ENCODE results near the gene GPBAR1.
"Not testable (repeated sequence)": the region's sequence is repeated elsewhere in the genome, so short reads cannot be mapped to it uniquely, and the experiment has no call there.

Gene GPBAR1

GRCh38 chr2:218263817-218264641 is 3.2 kb downstream of the GPBAR1 start:
- in situ Hi-C loops (cut with HindIII; ENCODE audit: low pct_unique_long_range_greater_than_20kb, low sequenced_read_pairs), result no loop called here
- TF ChIP-seq JUND (IDR thresholded peaks at IDR 0.05; ENCODE audit: low read depth), result no peak

DNA sequence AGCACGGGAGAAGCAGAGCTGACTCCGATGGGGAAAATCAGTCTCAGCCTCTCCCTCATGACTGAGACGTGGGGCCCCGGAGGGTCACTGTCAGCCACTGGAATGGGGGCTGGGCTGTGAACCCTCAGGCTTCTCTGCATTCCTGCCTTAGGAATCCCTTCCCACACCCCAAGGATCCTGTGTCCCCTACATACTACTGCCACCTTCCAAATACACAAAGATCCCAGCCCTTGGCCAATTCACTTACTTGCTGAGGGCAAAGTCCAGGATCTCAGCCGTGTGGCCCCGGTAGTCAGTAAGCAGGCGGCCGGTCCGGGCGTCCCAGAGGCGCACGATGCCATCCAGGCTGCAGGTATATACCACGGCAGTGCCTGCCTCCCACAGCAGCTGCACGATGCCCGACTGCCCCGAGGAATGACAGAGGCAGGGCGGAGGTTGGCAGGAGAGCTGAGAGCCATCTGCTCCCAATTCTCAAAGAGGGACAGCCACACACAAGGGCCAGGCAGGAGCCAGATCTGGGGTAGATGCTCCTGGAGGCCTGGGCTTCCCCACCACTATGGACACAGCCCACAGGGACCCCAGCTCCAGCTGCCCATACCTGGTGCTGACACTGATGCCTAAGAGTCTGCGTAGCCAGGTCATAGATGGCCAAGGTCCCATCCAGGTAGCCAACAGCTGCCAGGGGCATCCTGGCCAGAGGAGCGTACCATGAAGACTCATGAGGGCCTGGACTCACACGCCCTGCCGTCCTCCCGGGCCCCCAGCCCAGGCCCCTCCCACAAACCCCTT is 4.2 kb downstream of the GPBAR1 start:
- no peak for DNase-seq (ENCODE audit: low read depth in 1 of 2, low spot score in 1 of 2)
- in situ Hi-C loops (cut with HindIII; ENCODE audit: low pct_unique_long_range_greater_than_20kb, low sequenced_read_pairs), result no loop called here

More at GRCh38 chr2:218263817-218264641, 3.2 kb downstream of the GPBAR1 start:
- no peak for DNase-seq (ENCODE audit: low read depth in 1 of 2, low spot score in 1 of 2)

GRCh38 chr2:218265626-218266025 is 4.8 kb downstream of the GPBAR1 start:
- no peak for DNase-seq (ENCODE audit: low read depth in 1 of 2, low spot score in 1 of 2)

More for the DNA sequence above, 4.2 kb downstream of the GPBAR1 start:
- no peak for TF ChIP-seq JUND (IDR thresholded peaks at IDR 0.05; ENCODE audit: low read depth)

GRCh38 chr2:218266316-218266979 is 5.6 kb downstream of the GPBAR1 start:
- in situ Hi-C loops (cut with HindIII; ENCODE audit: low pct_unique_long_range_greater_than_20kb, low sequenced_read_pairs), result no loop called here
- no peak for DNase-seq (ENCODE audit: low read depth in 1 of 2, low spot score in 1 of 2)
- TF ChIP-seq JUND (IDR thresholded peaks at IDR 0.05; ENCODE audit: low read depth), result no peak

More at GRCh38 chr2:218265626-218266025, 4.8 kb downstream of the GPBAR1 start:
- no peak for TF ChIP-seq JUND (IDR thresholded peaks at IDR 0.05; ENCODE audit: low read depth)
- in situ Hi-C loops (cut with HindIII; ENCODE audit: low pct_unique_long_range_greater_than_20kb, low sequenced_read_pairs), result no loop called here

DNA sequence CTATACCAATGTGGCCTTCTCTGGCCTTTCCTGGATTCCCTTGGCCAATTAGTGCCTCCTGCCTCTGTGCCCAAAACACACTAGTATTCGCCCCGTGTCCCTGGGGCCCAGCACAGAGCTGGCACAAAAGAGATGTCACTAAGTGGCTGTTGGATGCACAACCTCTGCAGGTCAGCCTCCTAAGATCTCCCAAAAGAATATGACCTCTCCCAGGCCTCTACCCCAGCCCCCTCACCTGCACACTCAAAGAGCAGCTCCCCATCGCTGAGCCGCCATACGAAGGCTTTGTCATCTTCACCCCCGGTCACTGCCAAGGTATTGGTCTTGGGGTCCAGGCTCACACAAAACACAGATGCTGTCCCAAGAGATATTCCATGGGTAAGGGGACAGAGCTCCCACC is 6.4 kb downstream of the GPBAR1 start:
- DNase-seq (ENCODE audit: low read depth in 1 of 2, low spot score in 1 of 2), result no peak
- in situ Hi-C loops (cut with HindIII; ENCODE audit: low pct_unique_long_range_greater_than_20kb, low sequenced_read_pairs), result no loop called here
- TF ChIP-seq JUND (IDR thresholded peaks at IDR 0.05; ENCODE audit: low read depth), result no peak

- peak; percentile 91 to 99 for DNase-seq (ENCODE audit: low read depth in 1 of 2, low spot score in 1 of 2)
- no peak for TF ChIP-seq JUND (IDR thresholded peaks at IDR 0.05; ENCODE audit: low read depth)
- in situ Hi-C loops (cut with HindIII; ENCODE audit: low pct_unique_long_range_greater_than_20kb, low sequenced_read_pairs), result no loop called here
Observed at GRCh38 chr2:218269900-218270720, 9.3 kb downstream of the GPBAR1 start, which contains the start of the genes AAMP and PNKD. Gene AAMP, minus strand, starts transcription at chr2:218270137. Its CDS starts 51 bp downstream, at chr2:218270086. Gene PNKD, plus strand, starts transcription at chr2:218270519. Its CDS starts 17 bp downstream, at chr2:218270536.

GRCh38 chr2:218270721-218271486 is 10.1 kb downstream of the GPBAR1 start:
- no peak for TF ChIP-seq JUND (IDR thresholded peaks at IDR 0.05; ENCODE audit: low read depth)
- no peak for DNase-seq (ENCODE audit: low read depth in 1 of 2, low spot score in 1 of 2)
- in situ Hi-C loops (cut with HindIII; ENCODE audit: low pct_unique_long_range_greater_than_20kb, low sequenced_read_pairs), result no loop called here

DNA sequence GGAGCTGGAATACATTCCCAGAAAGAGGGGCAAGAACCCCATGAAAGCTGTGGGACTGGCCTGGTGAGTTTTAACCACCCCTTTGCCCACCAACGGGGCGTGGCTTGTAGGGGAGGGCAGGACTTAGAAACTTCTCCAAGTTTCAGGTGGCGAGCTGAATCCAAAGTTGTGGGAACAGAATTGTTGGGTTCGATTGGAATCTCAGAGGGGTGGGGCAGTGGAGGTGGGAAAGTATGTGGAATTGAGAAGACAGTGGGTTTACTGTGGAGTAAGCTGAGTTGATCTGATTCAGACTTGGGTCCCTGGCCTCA is 10.6 kb downstream of the GPBAR1 start:
- in situ Hi-C loops (cut with HindIII; ENCODE audit: low pct_unique_long_range_greater_than_20kb, low sequenced_read_pairs), result no loop called here
- TF ChIP-seq JUND (IDR thresholded peaks at IDR 0.05; ENCODE audit: low read depth), result no peak
- DNase-seq (ENCODE audit: low read depth in 1 of 2, low spot score in 1 of 2), result peak in 1 of 2 experiments; percentile 25

- in situ Hi-C loops (cut with HindIII; ENCODE audit: low pct_unique_long_range_greater_than_20kb, low sequenced_read_pairs), result no loop called here
- TF ChIP-seq JUND (IDR thresholded peaks at IDR 0.05; ENCODE audit: low read depth), result no peak
- DNase-seq (ENCODE audit: low read depth in 1 of 2, low spot score in 1 of 2), result no peak
Observed at GRCh38 chr2:218271865-218272530, 11.2 kb downstream of the GPBAR1 start.

DNA sequence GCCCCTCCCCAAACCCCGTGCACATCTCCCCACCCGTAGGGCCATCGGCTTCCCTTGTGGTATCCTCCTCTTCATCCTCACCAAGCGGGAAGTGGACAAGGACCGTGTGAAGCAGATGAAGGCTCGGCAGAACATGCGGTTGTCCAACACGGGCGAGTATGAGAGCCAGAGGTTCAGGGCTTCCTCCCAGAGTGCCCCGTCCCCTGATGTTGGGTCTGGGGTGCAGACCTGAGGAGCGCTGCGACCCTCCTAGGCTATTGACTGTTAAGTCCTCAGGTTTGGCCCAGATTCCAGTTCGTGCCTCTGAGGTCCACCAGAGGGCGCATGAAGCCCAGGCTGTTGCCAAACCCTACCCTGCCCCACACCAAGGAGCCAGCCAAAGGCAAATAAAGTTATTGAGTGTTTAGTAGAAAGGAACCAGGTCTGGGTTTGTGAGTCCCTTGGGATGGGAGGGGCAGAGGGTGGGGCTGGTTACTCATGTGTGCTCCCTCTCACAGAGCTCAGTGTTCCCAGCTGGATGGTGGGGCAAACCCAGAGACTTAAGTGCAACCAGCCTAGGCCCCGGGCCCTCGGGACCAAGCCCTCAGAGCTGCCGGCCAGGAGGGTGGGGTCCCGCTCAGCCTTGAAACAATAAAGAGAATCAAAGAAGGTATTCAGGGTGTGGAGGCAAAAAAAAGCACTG is 11.9 kb downstream of the GPBAR1 start:
- in situ Hi-C loops (cut with HindIII; ENCODE audit: low pct_unique_long_range_greater_than_20kb, low sequenced_read_pairs), result no loop called here
- DNase-seq (ENCODE audit: low read depth in 1 of 2, low spot score in 1 of 2), result peak; percentile 55 to 81
- no peak for TF ChIP-seq JUND (IDR thresholded peaks at IDR 0.05; ENCODE audit: low read depth)

DNA sequence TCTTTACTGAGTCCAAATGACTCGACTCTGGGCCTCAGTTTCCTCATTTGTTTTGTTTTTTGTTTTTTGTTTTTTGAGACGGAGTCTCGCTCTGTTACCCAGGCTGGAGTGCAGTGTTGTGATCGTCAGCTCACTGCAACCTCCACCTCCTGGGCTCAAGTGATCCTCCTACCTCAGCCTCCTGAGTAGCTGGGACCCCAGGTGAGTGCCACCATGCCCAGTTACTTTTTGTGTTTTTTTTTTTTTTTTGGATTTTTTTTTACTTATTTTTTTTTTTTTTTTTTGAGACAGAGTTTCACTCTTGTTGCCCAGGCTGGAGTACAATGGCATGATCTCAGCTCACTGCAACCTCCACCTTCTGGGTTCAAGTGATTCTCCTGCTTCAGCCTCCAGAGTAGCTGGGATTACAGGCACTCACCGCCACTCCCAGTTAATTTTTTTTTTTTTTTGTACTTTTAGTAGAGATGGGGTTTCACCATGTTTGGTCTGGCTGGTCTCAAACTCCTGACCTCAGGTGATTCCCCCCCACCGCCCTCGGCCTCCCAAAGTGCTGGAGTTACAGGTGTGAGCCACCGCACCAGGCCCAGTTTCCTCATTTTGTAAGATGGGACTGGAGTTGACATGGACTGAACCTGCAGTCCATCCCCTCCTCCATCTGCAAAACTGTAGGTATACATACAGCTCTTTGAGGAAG is 12.5 kb downstream of the GPBAR1 start:
- in situ Hi-C loops (cut with HindIII; ENCODE audit: low pct_unique_long_range_greater_than_20kb, low sequenced_read_pairs); DNase-seq (ENCODE audit: low read depth in 1 of 2, low spot score in 1 of 2): not testable (repeated sequence)
